BLaER1 treated with 17β-estradiol and CSF1 and Interleukin-3, amounts not matched to agents 10 nM and 100 nM (cell line): ENCODE measurements around the gene LGR4.
"Not testable (repeated sequence)": the region's sequence is repeated elsewhere in the genome, so short reads cannot be mapped to it uniquely, and the experiment has no call there.

Source experiments
- H3K27ac ChIP-seq, 11 experiments: shearing (Covaris generic); formaldehyde crosslinking; 2 replicates each; pipeline ENCODE4 v1.8.1; 2022
- H3K27me3 ChIP-seq, 11 experiments: shearing (Covaris generic); formaldehyde crosslinking; 2 replicates each; pipeline ENCODE4 v1.8.1; 2022
- H3K36me3 ChIP-seq, 11 experiments: shearing (Covaris generic); formaldehyde crosslinking; 2 replicates each; pipeline ENCODE4 v1.8.1; 2022
- H3K4me1 ChIP-seq, 10 experiments: shearing (Covaris generic); formaldehyde crosslinking; 2 replicates each; pipeline ENCODE4 v1.8.1; 2022
- H3K4me2 ChIP-seq, 11 experiments: shearing (Covaris generic); formaldehyde crosslinking; 2 replicates each; pipeline ENCODE4 v1.8.1; 2022
- H3K4me3 ChIP-seq, 10 experiments: shearing (Covaris generic); formaldehyde crosslinking; 2 replicates each; pipeline ENCODE4 v1.8.1; 2022
- H3K9ac ChIP-seq, 11 experiments: shearing (Covaris generic); formaldehyde crosslinking; 2 replicates each; pipeline ENCODE4 v1.8.1; 2022
- H3K9me3 ChIP-seq, 11 experiments: shearing (Covaris generic); formaldehyde crosslinking; replicated peaks in 1 of 11; 2 replicates each; pipeline ENCODE4 v1.8.1; 2022
- H4K20me1 ChIP-seq, 11 experiments: shearing (Covaris generic); formaldehyde crosslinking; 2 replicates each; pipeline ENCODE4 v1.8.1; 2022
- Cebpa-rat ChIP-seq, 11 experiments: shearing (Covaris generic); IDR thresholded peaks; 2 replicates each; pipeline ENCODE4 v1.8.1; 2022

Gene LGR4

DNA sequence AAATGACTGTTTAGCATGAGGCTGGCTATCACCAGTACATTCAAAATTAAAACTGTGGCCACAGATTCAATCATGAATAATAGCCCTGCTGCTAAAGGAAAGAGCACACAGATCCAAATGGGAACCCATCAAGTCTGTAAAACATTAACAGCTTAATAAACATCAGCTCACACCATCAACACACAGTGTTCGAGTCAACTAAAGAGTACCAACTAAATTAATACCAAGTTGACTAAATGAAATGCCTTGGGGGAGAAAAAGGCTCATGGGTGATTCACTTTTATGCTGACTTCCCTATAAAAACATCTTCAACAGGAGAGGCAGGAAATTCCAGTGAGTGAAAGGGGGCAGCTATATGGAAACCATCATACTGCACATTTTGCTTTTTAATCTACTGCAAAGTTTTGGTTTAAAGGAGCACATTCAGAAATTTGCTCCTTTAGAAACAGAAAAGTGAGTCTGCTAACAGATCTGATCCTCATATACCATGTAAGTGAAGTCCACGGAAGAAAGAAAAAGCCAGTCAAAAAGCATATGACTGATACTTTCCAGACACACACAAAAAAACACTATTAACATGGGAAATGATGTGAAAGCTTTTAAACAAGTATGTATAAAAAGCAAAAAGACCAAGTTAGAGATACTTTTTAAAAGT is 16.3 kb downstream of the LGR4 start:
- Histone ChIP-seq H3K4me2 (no peak overlapping the region), H3K4me3 (no peak overlapping the region), H3K9ac (no peak overlapping the region), H3K4me1 (peaks cover 0 to 8% (median 0%) of the 10 kb centered on the region in 10 experiments; a peak in 2 of 20 replicates), H3K9me3 (no peaks in the 10 kb centered on the region), H3K36me3 (no peaks in the 10 kb centered on the region), H4K20me1 (no peaks in the 10 kb centered on the region), H3K27me3 (no peaks in the 10 kb centered on the region), H3K27ac (no peak overlapping the region)
- TF ChIP-seq Cebpa-rat (IDR thresholded peaks at IDR 0.05) = no peak

DNA sequence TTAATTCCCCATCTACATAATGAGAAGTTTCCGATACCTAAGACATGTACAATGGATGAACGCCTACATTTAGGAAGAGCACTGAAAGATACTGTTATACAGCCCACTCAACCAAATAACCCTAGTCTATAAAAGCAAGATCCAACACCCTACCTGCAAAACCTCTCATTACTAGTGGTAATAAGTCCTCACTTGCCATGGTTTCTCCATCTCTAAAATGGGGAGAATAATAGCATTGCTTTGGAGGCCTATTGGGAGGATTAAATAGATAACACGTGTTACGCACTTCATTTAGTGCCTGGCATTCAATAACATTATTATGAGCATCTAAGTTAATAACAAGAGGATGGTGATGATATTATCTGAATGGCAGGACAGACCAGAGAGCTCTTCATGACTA is 16.9 kb downstream of the LGR4 start:
- H3K36me3 ChIP-seq = no peaks in the 10 kb centered on the region
- no peak overlapping the region for H3K4me3 ChIP-seq
- H3K9me3 ChIP-seq = no peaks in the 10 kb centered on the region
- no peak overlapping the region for H3K9ac ChIP-seq
- TF ChIP-seq Cebpa-rat (IDR thresholded peaks at IDR 0.05) = no peak
- no peaks in the 10 kb centered on the region for H3K27me3 ChIP-seq
- no peaks in the 10 kb centered on the region for H4K20me1 ChIP-seq
- H3K4me2 ChIP-seq = no peak overlapping the region
- H3K27ac ChIP-seq = no peak overlapping the region
- peaks cover 0 to 7% (median 0%) of the 10 kb centered on the region in 10 experiments; a peak in 2 of 20 replicates for H3K4me1 ChIP-seq

DNA sequence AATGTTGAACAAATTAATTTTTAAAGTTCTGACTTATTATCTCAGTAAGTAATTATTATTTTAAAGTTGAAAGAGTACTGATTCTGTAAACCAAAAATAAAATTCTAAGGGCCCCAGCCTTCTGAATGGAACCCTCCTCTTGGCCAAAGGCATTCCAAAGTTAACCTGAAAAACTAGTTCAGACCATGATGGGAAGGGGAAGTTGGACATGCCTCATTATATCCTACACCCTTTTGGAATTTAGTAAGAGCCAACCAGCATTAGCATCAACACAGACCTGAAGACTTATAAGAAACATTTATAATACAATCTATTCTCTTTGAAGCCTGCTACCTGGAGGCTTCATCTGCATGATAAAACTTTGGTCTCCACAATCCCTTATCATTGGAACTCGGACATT is 18.9 kb downstream of the LGR4 start:
- TF ChIP-seq Cebpa-rat (IDR thresholded peaks at IDR 0.05) = no peak
- no peak overlapping the region for H3K27ac ChIP-seq
- H3K4me1 ChIP-seq = no peaks in the 10 kb centered on the region
- H3K4me2 ChIP-seq = no peak overlapping the region
- H3K36me3 ChIP-seq = no peaks in the 10 kb centered on the region
- H4K20me1 ChIP-seq = no peaks in the 10 kb centered on the region
- H3K9me3 ChIP-seq = no peaks in the 10 kb centered on the region
- H3K4me3 ChIP-seq = no peak overlapping the region
- no peak overlapping the region for H3K9ac ChIP-seq
- H3K27me3 ChIP-seq = no peaks in the 10 kb centered on the region

DNA sequence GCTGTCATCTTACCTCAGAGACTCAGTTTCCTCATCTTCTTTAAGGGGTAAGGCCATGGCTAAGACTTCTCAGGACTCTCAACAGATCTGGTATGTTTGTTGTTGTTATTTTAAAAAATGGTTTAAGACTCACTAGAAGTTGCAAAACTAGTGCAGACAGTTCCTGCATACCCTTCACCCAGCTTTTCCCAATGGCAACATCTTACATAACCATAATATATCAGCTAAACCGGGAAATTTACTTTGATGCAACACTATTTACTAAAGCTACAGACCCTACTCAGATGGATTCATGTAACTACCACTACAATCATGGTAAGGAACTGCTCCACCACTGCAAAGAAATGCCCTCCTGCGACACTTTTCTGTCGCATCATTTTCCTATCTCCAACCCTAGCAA is 20.4 kb downstream of the LGR4 start:
- Histone ChIP-seq H3K4me1 (no peaks in the 10 kb centered on the region), H3K9me3 (no peaks in the 10 kb centered on the region; a peak in 1 of 22 replicates), H4K20me1 (no peaks in the 10 kb centered on the region), H3K36me3 (no peaks in the 10 kb centered on the region), H3K27ac (no peak overlapping the region), H3K27me3 (no peaks in the 10 kb centered on the region), H3K4me2 (no peak overlapping the region), H3K4me3 (no peak overlapping the region), H3K9ac (no peak overlapping the region)
- TF ChIP-seq Cebpa-rat (IDR thresholded peaks at IDR 0.05) = no peak

DNA sequence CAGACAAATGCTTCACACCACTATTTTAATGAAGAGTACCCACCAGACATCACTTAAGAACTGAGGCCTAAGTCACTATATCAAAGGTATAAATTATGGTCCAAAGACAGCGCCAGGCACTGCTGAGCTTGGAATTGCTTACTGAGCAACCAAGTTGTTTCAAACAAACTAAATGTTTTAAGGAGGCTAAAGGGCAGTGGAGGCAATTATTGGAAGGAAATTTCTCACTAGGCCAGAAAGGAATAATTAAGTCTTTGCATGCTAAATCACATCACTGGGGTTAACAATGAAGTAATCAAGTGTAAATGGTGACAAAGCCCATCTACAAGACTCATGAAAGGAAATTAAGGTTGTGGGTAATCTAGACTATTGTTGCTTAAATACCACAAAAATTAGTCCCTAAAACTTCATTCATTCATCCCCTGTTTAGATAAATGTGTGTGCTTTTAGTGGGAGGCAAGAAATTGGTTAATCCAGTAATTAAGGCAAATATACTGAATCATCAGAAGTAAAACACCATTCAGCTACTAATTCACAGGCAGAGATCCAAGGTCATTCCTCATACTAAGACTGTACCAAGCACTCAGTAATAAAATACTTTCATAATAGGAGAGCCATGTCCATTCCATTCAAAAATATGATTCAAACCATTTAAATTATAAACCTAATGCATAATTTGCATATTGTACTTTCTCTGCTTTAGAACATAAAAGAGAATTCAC is 21.2 kb downstream of the LGR4 start:
- H4K20me1 ChIP-seq = no peaks in the 10 kb centered on the region
- H3K4me3 ChIP-seq = no peak overlapping the region
- H3K4me2 ChIP-seq = no peak overlapping the region
- no peaks in the 10 kb centered on the region; a peak in 1 of 22 replicates for H3K9me3 ChIP-seq
- TF ChIP-seq Cebpa-rat (IDR thresholded peaks at IDR 0.05) = no peak
- H3K4me1 ChIP-seq = no peaks in the 10 kb centered on the region
- H3K27me3 ChIP-seq = no peaks in the 10 kb centered on the region
- H3K36me3 ChIP-seq = no peaks in the 10 kb centered on the region
- H3K9ac ChIP-seq = no peak overlapping the region
- no peak overlapping the region for H3K27ac ChIP-seq

DNA sequence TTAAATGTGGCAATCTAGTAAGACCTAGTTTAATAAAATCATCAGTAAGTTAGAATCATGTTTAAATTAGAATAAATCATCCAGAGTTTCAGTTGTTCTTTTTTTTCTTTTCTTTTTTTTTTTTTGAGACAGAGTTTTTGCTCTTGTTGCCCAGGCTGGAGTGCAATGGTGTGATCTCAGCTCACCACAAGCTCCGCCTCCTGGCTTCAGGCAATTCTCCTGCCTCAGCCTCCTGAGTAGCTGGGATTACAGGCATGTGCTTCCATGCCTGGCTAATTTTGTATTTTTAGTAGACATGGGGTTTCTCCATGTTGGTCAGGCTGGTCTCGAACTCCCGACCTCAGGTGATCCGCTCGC is 24.4 kb downstream of the LGR4 start:
- not testable (repeated sequence) for H3K27me3 ChIP-seq, H3K27ac ChIP-seq, H3K9ac ChIP-seq, H3K36me3 ChIP-seq, H3K4me2 ChIP-seq, H4K20me1 ChIP-seq, H3K4me1 ChIP-seq, H3K9me3 ChIP-seq, H3K4me3 ChIP-seq

DNA sequence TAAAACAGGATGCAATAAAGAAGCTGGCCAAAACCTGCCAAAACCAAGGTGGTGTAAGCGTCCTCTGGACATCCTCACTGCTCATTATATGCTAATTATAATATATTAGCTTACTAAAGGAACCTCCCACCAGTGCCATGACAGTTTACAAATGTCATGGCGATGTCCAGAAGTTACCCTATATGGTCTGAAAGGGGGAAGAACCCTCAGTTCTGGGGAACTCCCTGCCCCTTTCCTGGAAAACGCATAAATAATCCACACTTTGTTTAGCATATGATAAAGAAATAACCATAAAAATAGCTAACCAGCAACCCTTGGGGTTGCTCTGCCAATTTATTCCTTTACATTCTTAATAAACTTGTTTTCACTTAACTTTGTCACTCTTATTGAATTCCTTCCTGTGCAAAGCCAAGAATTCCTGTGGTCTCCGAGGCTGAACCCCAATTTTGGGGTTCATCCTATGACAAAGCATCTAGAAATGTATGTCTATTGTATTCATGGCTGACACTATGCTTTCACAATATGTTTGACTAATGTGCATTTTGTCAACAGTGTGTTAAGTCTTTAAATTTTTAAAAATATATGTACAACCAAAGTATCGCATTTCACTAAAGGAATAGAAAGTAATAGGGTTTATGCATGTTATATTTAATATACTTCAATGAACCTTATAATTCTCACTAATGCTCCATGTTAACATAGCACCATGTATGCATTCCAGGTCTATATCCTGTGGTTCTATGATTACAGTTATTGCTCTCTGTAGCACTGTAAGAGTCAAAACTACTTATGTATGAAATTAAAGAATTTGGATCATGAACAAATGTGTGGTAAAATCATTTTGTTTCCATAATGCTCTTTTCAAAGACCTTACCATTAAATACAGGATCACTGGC is 25.1 kb downstream of the LGR4 start:
- H3K27ac ChIP-seq = no peak overlapping the region
- TF ChIP-seq Cebpa-rat (IDR thresholded peaks at IDR 0.05) = no peak

DNA sequence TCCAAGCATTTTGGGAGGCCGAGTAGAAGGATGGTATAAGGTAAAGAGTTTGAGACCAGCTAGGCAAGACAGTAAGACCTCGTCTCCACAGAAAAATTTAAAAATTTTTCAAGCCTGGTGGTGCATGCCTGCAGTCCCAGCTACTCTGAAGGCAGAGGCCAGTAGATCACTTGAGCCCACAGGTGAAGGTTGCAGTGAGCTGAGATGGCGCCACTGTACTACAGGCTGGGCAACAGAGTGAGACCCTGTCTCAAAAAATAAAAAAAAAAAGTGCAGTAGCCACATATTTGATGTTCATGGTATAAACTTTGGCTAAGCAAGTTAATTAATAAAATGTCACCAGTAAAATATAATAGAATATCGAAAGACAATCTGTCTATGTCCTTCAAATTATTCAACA is 27.0 kb downstream of the LGR4 start:
- H4K20me1 ChIP-seq = no peaks in the 10 kb centered on the region
- H3K4me2 ChIP-seq = no peak overlapping the region
- no peak overlapping the region for H3K27ac ChIP-seq
- no peaks in the 10 kb centered on the region; a peak in 1 of 22 replicates for H3K9me3 ChIP-seq
- H3K4me3 ChIP-seq = no peak overlapping the region
- no peak for TF ChIP-seq Cebpa-rat (IDR thresholded peaks at IDR 0.05)
- H3K4me1 ChIP-seq = no peaks in the 10 kb centered on the region
- H3K36me3 ChIP-seq = no peaks in the 10 kb centered on the region
- no peaks in the 10 kb centered on the region for H3K27me3 ChIP-seq
- no peak overlapping the region for H3K9ac ChIP-seq

More for the DNA sequence above, 25.1 kb downstream of the LGR4 start:
- Histone ChIP-seq H3K4me2 (no peak overlapping the region), H4K20me1 (no peaks in the 10 kb centered on the region), H3K9ac (no peak overlapping the region), H3K4me3 (no peak overlapping the region), H3K4me1 (no peaks in the 10 kb centered on the region), H3K36me3 (no peaks in the 10 kb centered on the region), H3K9me3 (no peaks in the 10 kb centered on the region; a peak in 1 of 22 replicates), H3K27me3 (no peaks in the 10 kb centered on the region)

DNA sequence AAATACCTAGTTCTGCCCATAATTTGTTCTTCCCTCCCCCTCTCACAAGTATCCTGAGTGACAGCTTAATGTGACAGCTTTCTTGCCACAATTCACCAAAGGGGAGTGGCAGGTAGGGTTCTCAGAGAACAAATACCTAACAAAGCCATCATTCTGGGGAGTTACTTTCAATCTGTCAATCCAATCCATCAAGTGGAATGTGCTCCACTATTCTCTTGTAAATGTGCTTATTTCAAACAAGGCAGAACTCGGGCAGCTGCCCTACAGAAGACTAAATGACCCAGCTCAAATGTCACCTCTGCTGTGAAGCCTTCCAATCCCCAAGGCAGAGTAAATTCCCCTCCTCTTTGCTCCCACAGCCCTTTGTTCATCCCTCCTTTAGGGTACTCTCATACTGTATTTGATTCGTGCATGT is 27.8 kb downstream of the LGR4 start:
- no peaks in the 10 kb centered on the region for H3K4me1 ChIP-seq
- H3K36me3 ChIP-seq = no peaks in the 10 kb centered on the region
- H3K9me3 ChIP-seq = no peaks in the 10 kb centered on the region; a peak in 1 of 22 replicates
- H3K4me2 ChIP-seq = no peak overlapping the region
- TF ChIP-seq Cebpa-rat (IDR thresholded peaks at IDR 0.05) = no peak
- H3K27ac ChIP-seq = no peak overlapping the region
- H3K4me3 ChIP-seq = no peak overlapping the region
- no peaks in the 10 kb centered on the region for H3K27me3 ChIP-seq
- no peak overlapping the region for H3K9ac ChIP-seq
- H4K20me1 ChIP-seq = no peaks in the 10 kb centered on the region
